K562 (cell line): ENCODE results near the gene MATCAP1.

ENCODE experiments used
- BCOR ChIP-seq: fragments of 450-650 bp; IDR thresholded peaks from 2 replicates; pipeline ENCODE4 v1.6.1; 2016
- CHAMP1 ChIP-seq: fragments of 450-650 bp; IDR thresholded peaks from 2 replicates; pipeline ENCODE4 v1.6.1; 2016; ENCODE audit warnings: mild to moderate bottlenecking
- CUX1 ChIP-seq: fragments of 200-800 bp; sonication (Bioruptor generic); IDR thresholded peaks from 2 replicates; pipeline ENCODE4 v1.6.1; 2016; ENCODE audit warnings: missing genetic modification characterization, missing compliant biosample characterization
- GTF2A2 ChIP-seq: IDR thresholded peaks from 2 replicates; pipeline ENCODE4 v1.6.1; 2016; ENCODE audit warnings: mild to moderate bottlenecking, missing genetic modification characterization, missing compliant biosample characterization
- HCFC1 ChIP-seq: IDR thresholded peaks from 2 replicates; pipeline ENCODE4 v1.6.1; 2012; ENCODE audit warnings: low read depth, low read length, improper control_type of control experiment
- NR1H2 ChIP-seq: sonication (generic); formaldehyde crosslinking; IDR thresholded peaks from 2 replicates; pipeline ENCODE4 v1.4.0; 2020; ENCODE audit warnings: mild to moderate bottlenecking, missing genetic modification reagents
- RBM25 ChIP-seq: fragments of 200-400 bp; formaldehyde crosslinking; IDR thresholded peaks from 2 replicates; pipeline ENCODE4 v1.6.1; 2018; ENCODE audit warnings: low read length, low read depth, moderate library complexity; ENCODE audit not compliant: severe bottlenecking
- RFX5 ChIP-seq: IDR thresholded peaks from 2 replicates; pipeline ENCODE4 v1.6.1; 2011; ENCODE audit warnings: low read depth, mild to moderate bottlenecking, improper control_type of control experiment, low read length
- SMARCA5 ChIP-seq: fragments of 450-650 bp; IDR thresholded peaks from 2 replicates; pipeline ENCODE4 v1.6.1; 2016
- SREBF2 ChIP-seq: sonication (generic); formaldehyde crosslinking; IDR thresholded peaks from 2 replicates; pipeline ENCODE4 v1.4.0; 2020; ENCODE audit warnings: mild to moderate bottlenecking, missing genetic modification reagents
- ZNF76 ChIP-seq: fragments of 250-450 bp; sonication (Bioruptor Pico); IDR thresholded peaks from 2 replicates; pipeline ENCODE4 v1.4.0; 2020; ENCODE audit warnings: mild to moderate bottlenecking, moderate library complexity, borderline replicate concordance

- TF ChIP-seq SREBF2 (CRISPR knock-in tag) (no peak), ZNF76 (CRISPR knock-in tag) (no peak), RBM25 (no peak), BCOR (no peak), HCFC1 (no peak), RFX5 (no peak), CHAMP1 (no peak), SMARCA5 (no peak), GTF2A2 (tag) (no peak), CUX1 (CRISPR knock-in tag) (no peak), NR1H2 (CRISPR knock-in tag) (no peak)
Measured at GRCh38 chr16:67149276-67150046, 34.3 kb downstream of the MATCAP1 start.
